Fibroblast of lung (primary cell): ENCODE results near the gene CST7. TPM values are rescaled to one million over a fixed set of nuclear protein-coding genes. Genes with fewer than 3 reads are reported as not detected.
A peak's percentile ranks its signal among the peaks of the same experiment; 100 is the strongest.

Experiments used
- DNase-seq, 2 donors: peaks; one replicate each; pipeline versions ENCODE4 v3.0.0 to v3.0.0-alpha.2; 2010; ENCODE audit warnings: low read depth in 2 of 2
- H2AFZ ChIP-seq: 2 replicates; pipeline ENCODE4 v1.5.1; 2012; ENCODE audit warnings: low read length, control low read depth, inconsistent platforms
- H3K27ac ChIP-seq: 2 replicates; pipeline ENCODE4 v1.5.1; 2011; ENCODE audit warnings: low read length, control low read depth; ENCODE audit not compliant: insufficient read depth
- H3K27me3 ChIP-seq: 2 replicates; pipeline ENCODE4 v1.5.1; 2011; ENCODE audit warnings: mild to moderate bottlenecking, low read length; ENCODE audit not compliant: control insufficient read depth, insufficient read depth
- H3K36me3 ChIP-seq: 2 replicates; pipeline ENCODE4 v1.5.1; 2011; ENCODE audit warnings: low read length; ENCODE audit not compliant: control insufficient read depth, insufficient read depth
- H3K4me1 ChIP-seq: 2 replicates; pipeline ENCODE4 v1.5.1; 2011; ENCODE audit warnings: low read length; ENCODE audit not compliant: control insufficient read depth, insufficient read depth; ENCODE audit errors: extremely low read depth
- H3K4me2 ChIP-seq: 2 replicates; pipeline ENCODE4 v1.5.1; 2011; ENCODE audit warnings: low read length, control low read depth; ENCODE audit not compliant: insufficient read depth; ENCODE audit errors: extremely low read depth
- H3K4me3 ChIP-seq, 4 experiments: fragments of 200-600 bp in 1 of 4; sonication (generic) in 1 of 4; replicated peaks in 1 of 4; 2 replicates each; pipeline ENCODE4 v1.5.1; 2011 to 2016; ENCODE audit warnings: low read length in 4 of 4, low read depth in 3 of 4, mild to moderate bottlenecking in 3 of 4, control low read depth in 2 of 4, inconsistent platforms in 1 of 4, mixed read lengths in 1 of 4; ENCODE audit not compliant: insufficient read depth in 1 of 4; ENCODE audit errors: control extremely low read depth in 1 of 4
- H3K79me2 ChIP-seq: 2 replicates; pipeline ENCODE4 v1.5.1; 2012; ENCODE audit warnings: mild to moderate bottlenecking, low read length, inconsistent platforms; ENCODE audit not compliant: control insufficient read depth, insufficient read depth
- H3K9ac ChIP-seq: 2 replicates; pipeline ENCODE4 v1.5.1; 2011; ENCODE audit warnings: mild to moderate bottlenecking, low read length, control low read depth; ENCODE audit not compliant: insufficient read depth
- H3K9me3 ChIP-seq: 2 replicates; pipeline ENCODE4 v1.5.1; 2012; ENCODE audit warnings: low read depth, low read length; ENCODE audit not compliant: control insufficient read depth, insufficient read depth
- H4K20me1 ChIP-seq: 2 replicates; pipeline ENCODE4 v1.5.1; 2011; ENCODE audit warnings: low read length; ENCODE audit not compliant: control insufficient read depth, insufficient read depth; ENCODE audit errors: extremely low read depth
- EZH2 ChIP-seq: IDR thresholded peaks from 2 replicates; pipeline ENCODE4 v1.5.1; 2012; ENCODE audit warnings: low read length, control low read depth, mild to moderate bottlenecking; ENCODE audit errors: missing control alignments
- polyA plus RNA-seq, 2 donors: library from polyadenylated mRNA; depleted of rRNA in 1 of 2; stranded (reverse) in 1 of 2; unstranded in 1 of 2; fragments of >200 nt; gene quantifications; 2 replicates each; pipeline ENCODE4 v1.2.1, GENCODE V29; 2011 to 2012; ENCODE audit warnings: missing spikeins in 1 of 2
- total RNA-seq: library from RNA; depleted of rRNA; stranded (reverse); fragments of >200 nt; gene quantifications from 2 replicates; pipeline ENCODE4 v1.2.1, GENCODE V29; 2014
- TF ChIP-seq, protein P1 (sequence below), 2 donors: IDR thresholded peaks in 1 of 2; conservative IDR thresholded peaks in 1 of 2; 1 replicate in 1 of 2; 2 replicates in 1 of 2; pipeline ENCODE4 v1.5.1; 2011 to 2012; ENCODE audit warnings: low read length in 2 of 2, control low read depth in 1 of 2, inconsistent platforms in 1 of 2, low read depth in 1 of 2, mild to moderate bottlenecking in 1 of 2

Gene CST7
- total and polyA plus RNA-seq, 2 donors (not counting 1 experiment from before 2014, with no cell fraction given): not detected

DNA sequence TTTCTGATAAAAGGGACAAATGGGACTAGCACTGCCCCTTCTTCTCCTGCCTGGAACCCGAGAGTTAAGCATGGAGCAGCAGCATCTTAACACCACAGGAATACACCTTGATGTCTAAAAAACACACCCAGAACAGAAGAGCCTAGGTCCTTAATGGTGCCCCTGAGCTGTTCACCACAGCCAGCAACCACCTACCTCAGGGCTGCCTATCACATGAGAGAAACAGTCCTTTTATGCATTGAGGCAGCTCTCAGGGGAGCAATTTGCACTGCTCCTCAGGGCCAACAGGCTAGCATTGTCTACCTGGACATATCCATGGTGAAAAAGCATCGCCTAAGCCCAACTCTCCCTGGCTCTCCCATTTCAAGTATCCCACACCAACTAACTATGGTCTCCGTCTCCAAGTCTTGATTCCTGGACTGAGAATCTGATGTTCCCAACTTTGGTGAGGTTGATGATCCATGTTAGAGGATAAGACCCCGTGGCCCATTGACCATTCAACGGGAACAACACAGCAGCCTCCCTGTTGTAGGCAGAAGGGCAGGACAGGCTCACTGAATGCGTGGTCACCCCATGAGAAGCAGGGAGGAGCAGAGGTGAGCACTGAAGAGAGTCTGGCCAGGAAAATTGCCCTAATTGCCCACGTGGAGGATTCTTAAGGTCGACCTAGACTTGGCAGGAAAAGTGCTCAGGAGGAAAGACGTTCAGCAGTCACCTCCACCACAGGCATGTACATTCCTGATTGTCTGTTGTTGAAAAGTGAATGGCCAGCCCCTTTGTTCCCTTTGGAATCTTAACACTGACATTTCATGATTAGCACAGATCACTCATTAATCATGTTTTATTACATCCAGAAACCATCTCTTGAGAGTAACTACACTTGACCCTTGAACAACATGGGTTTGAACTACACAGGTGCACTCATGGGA lies 47.6 kb downstream of the CST7 start:
- H3K27ac ChIP-seq: no peak overlapping the region
- peaks cover 2% of the 10 kb centered on the region for H3K79me2 ChIP-seq
- no peak for DNase-seq
- no peaks in the 10 kb centered on the region for H4K20me1 ChIP-seq
- no peak overlapping the region for H3K4me3 ChIP-seq
- peaks cover 14% of the 10 kb centered on the region for H3K27me3 ChIP-seq
- no peak overlapping the region for H3K4me2 ChIP-seq
- H2AFZ ChIP-seq: no peak overlapping the region
- no peak overlapping the region for H3K9ac ChIP-seq
- TF ChIP-seq, protein P1, sequence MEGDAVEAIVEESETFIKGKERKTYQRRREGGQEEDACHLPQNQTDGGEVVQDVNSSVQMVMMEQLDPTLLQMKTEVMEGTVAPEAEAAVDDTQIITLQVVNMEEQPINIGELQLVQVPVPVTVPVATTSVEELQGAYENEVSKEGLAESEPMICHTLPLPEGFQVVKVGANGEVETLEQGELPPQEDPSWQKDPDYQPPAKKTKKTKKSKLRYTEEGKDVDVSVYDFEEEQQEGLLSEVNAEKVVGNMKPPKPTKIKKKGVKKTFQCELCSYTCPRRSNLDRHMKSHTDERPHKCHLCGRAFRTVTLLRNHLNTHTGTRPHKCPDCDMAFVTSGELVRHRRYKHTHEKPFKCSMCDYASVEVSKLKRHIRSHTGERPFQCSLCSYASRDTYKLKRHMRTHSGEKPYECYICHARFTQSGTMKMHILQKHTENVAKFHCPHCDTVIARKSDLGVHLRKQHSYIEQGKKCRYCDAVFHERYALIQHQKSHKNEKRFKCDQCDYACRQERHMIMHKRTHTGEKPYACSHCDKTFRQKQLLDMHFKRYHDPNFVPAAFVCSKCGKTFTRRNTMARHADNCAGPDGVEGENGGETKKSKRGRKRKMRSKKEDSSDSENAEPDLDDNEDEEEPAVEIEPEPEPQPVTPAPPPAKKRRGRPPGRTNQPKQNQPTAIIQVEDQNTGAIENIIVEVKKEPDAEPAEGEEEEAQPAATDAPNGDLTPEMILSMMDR (conservative IDR thresholded peaks at IDR 0.05 in 1 of 2, IDR thresholded peaks at IDR 0.05 in 1 of 2; ENCODE audit: low read depth in 1 of 2, low read length in 2 of 2): no peak
- no peak for TF ChIP-seq EZH2
- peaks cover 4% of the 10 kb centered on the region for H3K4me1 ChIP-seq
- no peaks in the 10 kb centered on the region for H3K9me3 ChIP-seq
- no peaks in the 10 kb centered on the region for H3K36me3 ChIP-seq

DNA sequence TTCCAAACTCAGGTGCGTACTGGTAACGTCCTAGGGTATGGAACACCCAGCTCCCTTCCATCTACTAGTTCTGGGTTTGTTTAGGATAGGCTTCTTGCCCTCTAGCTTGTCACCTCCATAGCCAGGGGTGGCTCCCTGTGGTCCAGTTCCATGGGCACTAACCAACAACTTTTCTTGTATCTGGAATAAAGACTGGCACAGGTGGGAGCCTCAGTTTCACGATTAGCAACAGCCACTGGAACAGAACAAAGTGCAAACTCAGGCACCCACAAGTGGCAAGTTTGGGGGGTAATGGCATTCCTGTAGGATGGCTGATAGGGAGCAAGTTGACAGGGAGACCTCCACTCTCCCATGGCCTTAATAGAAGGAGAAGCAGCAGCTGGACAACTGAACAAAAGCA lies 49.1 kb downstream of the CST7 start:
- H3K27ac ChIP-seq: no peak overlapping the region
- TF ChIP-seq EZH2: peak; percentile 52
- TF ChIP-seq, protein P1 (conservative IDR thresholded peaks at IDR 0.05 in 1 of 2, IDR thresholded peaks at IDR 0.05 in 1 of 2; ENCODE audit: low read depth in 1 of 2, low read length in 2 of 2): no peak
- no peaks in the 10 kb centered on the region for H3K9me3 ChIP-seq
- H3K4me3 ChIP-seq: no peak overlapping the region
- no peaks in the 10 kb centered on the region for H3K36me3 ChIP-seq
- no peaks in the 10 kb centered on the region for H4K20me1 ChIP-seq
- H3K27me3 ChIP-seq: peaks cover 14% of the 10 kb centered on the region
- no peak overlapping the region for H3K9ac ChIP-seq
- H2AFZ ChIP-seq: no peak overlapping the region
- H3K4me1 ChIP-seq: peaks cover 4% of the 10 kb centered on the region
- H3K4me2 ChIP-seq: no peak overlapping the region
- H3K79me2 ChIP-seq: no peaks in the 10 kb centered on the region
- DNase-seq: no peak

DNA sequence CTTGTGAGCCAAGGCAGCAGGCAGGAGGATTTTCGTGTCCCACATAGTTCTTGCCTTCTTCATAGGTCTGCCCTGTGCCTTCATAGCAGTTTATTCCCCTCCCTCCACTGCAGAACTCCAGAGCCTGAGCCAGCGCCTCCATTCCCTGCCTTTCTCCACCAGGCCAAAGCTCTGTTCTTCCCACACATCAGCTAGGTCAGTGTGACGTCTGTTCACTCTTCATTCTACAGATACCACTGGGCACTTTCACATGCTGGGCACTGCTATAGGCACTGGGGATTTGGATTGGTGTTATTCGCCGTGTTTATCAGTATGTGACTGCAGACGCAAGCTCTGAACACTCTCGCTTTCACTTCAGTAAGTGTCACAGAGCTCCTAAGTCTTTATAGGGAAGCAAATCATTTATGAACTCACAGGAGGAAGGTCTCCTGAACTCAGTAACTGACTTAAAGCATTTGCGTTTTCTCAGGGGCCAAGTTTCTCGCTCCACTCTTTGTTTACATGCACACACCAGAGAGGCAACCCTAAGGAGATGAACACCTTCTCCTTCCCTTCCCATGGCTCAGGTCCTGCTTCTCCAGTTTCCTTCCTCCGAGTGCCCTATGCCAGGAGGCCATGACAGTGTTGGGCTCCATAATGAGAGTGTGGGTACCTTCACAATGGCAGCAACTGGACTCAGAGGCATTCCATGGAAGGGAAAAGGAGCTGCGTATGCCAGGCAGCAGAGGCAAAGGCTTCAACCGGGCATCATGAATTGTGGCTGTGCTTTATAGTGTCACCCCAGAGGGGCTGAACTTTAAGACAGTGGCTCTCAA lies 49.8 kb downstream of the CST7 start:
- no peak overlapping the region for H3K9ac ChIP-seq
- H3K27me3 ChIP-seq: peaks cover 14% of the 10 kb centered on the region
- H3K4me3 ChIP-seq: no peak overlapping the region
- no peak for DNase-seq
- TF ChIP-seq, protein P1 (conservative IDR thresholded peaks at IDR 0.05 in 1 of 2, IDR thresholded peaks at IDR 0.05 in 1 of 2; ENCODE audit: low read depth in 1 of 2, low read length in 2 of 2): no peak
- no peak for TF ChIP-seq EZH2
- no peak overlapping the region for H2AFZ ChIP-seq
- no peaks in the 10 kb centered on the region for H3K79me2 ChIP-seq
- no peak overlapping the region for H3K27ac ChIP-seq
- no peaks in the 10 kb centered on the region for H3K9me3 ChIP-seq
- no peaks in the 10 kb centered on the region for H4K20me1 ChIP-seq
- H3K4me1 ChIP-seq: peaks cover 4% of the 10 kb centered on the region
- H3K36me3 ChIP-seq: no peaks in the 10 kb centered on the region
- H3K4me2 ChIP-seq: no peak overlapping the region
